Activated naive CD4-positive, alpha-beta T cell treated with anti-CD3 and anti-CD28 coated beads for 36 hours (primary cell): ENCODE measurements around the gene DSCAM. TPM values are rescaled to one million over a fixed set of nuclear protein-coding genes. Genes with fewer than 3 reads are reported as not detected.

Source experiments
- CTCF ChIA-PET: fragments of 350-600 bp; sonication (Branson Sonifier 250); formaldehyde crosslinking; loops from one replicate; lab custom pipeline; 2021; ENCODE audit warnings: antibody characterized with exemption; lab: Charles Lee
- DNase-seq: peaks from one replicate; pipeline ENCODE4 v3.0.0-alpha.2; 2020
- H3K27ac Mint-ChIP-seq: one replicate; pipeline ENCODE4 v1.8.0; 2021; ENCODE audit warnings: mild to moderate bottlenecking, mixed read lengths
- H3K27me3 Mint-ChIP-seq: one replicate; pipeline ENCODE4 v1.8.0; 2021; ENCODE audit warnings: low read depth, mixed read lengths
- H3K36me3 Mint-ChIP-seq: one replicate; pipeline ENCODE4 v1.8.0; 2021; ENCODE audit warnings: low read depth, mixed read lengths
- H3K4me1 Mint-ChIP-seq: one replicate; pipeline ENCODE4 v1.8.0; 2021; ENCODE audit warnings: low read depth, mixed read lengths
- H3K4me3 Mint-ChIP-seq: one replicate; pipeline ENCODE4 v1.8.0; 2021; ENCODE audit warnings: mild to moderate bottlenecking, moderate library complexity, mixed read lengths
- H3K9me3 Mint-ChIP-seq: one replicate; pipeline ENCODE4 v1.8.0; 2021; ENCODE audit warnings: mixed read lengths
- intact Hi-C: fragments of 100-400 bp; cut with micrococcal nuclease; formaldehyde crosslinking; loops from one replicate; pipeline ENCODE4 v1.15.1; 2023
- total RNA-seq, 2 experiments: library from RNA; stranded (reverse); gene quantifications; one replicate each; pipeline ENCODE4 v1.2.3, GENCODE V29; 2021

Gene DSCAM
- total RNA-seq, 2 experiments from 2014 or later, result not detected

- CTCF ChIA-PET, result interaction anchor here (0.6 to 1.0 kb wide), 2 partner anchors 39 to 40 kb away, joined by 3 read pairs; no protein-coding TSS in a partner anchor
- H3K4me3 Mint-ChIP-seq, result no peak overlapping the region
- no peak for DNase-seq
- no peaks in the 10 kb centered on the region for H3K9me3 Mint-ChIP-seq
- H3K36me3 Mint-ChIP-seq, result no peaks in the 10 kb centered on the region
- intact Hi-C loops, result no loop called here
- no peaks in the 10 kb centered on the region for H3K4me1 Mint-ChIP-seq
- H3K27ac Mint-ChIP-seq, result no peak overlapping the region
- H3K27me3 Mint-ChIP-seq, result no peaks in the 10 kb centered on the region
Measured at GRCh38 chr21:40425981-40426380, 421.0 kb downstream of the DSCAM start.

GRCh38 chr21:40422896-40423635, 423.9 kb downstream of the DSCAM start:
- intact Hi-C loops, result no loop called here
- Mint-ChIP-seq H3K27ac (no peak overlapping the region), H3K27me3 (no peaks in the 10 kb centered on the region), H3K4me1 (no peaks in the 10 kb centered on the region), H3K9me3 (peaks cover 11% of the 10 kb centered on the region), H3K36me3 (no peaks in the 10 kb centered on the region), H3K4me3 (no peak overlapping the region)
- CTCF ChIA-PET, result no interaction called here
- no peak for DNase-seq

- intact Hi-C loops, result no loop called here
- Mint-ChIP-seq H3K4me3 (no peak overlapping the region), H3K36me3 (no peaks in the 10 kb centered on the region), H3K27ac (no peak overlapping the region), H3K9me3 (peaks cover 12% of the 10 kb centered on the region), H3K27me3 (no peaks in the 10 kb centered on the region), H3K4me1 (no peaks in the 10 kb centered on the region)
- CTCF ChIA-PET, result interaction anchor here (0.5 kb wide), 1 partner anchor 465 kb away, joined by 4 read pairs; no protein-coding TSS in a partner anchor
- DNase-seq, result no peak
Measured at GRCh38 chr21:40421121-40421520, 425.8 kb downstream of the DSCAM start.

GRCh38 chr21:40416572-40416971, 430.4 kb downstream of the DSCAM start:
- no peaks in the 10 kb centered on the region for H3K36me3 Mint-ChIP-seq
- H3K27me3 Mint-ChIP-seq, result no peaks in the 10 kb centered on the region
- H3K9me3 Mint-ChIP-seq, result peaks cover 18% of the 10 kb centered on the region
- H3K4me3 Mint-ChIP-seq, result no peak overlapping the region
- intact Hi-C loops, result no loop called here
- DNase-seq, result no peak
- H3K4me1 Mint-ChIP-seq, result no peaks in the 10 kb centered on the region
- CTCF ChIA-PET, result interaction anchor here (0.6 kb wide), 2 partner anchors 31 to 391 kb away, joined by 3 to 4 read pairs; no protein-coding TSS in a partner anchor
- no peak overlapping the region for H3K27ac Mint-ChIP-seq

- intact Hi-C loops, result no loop called here
- CTCF ChIA-PET, result no interaction called here
- Mint-ChIP-seq H3K27me3 (peaks cover 1% of the 10 kb centered on the region), H3K36me3 (no peaks in the 10 kb centered on the region), H3K4me3 (no peak overlapping the region), H3K9me3 (peaks cover 5% of the 10 kb centered on the region), H3K27ac (no peak overlapping the region), H3K4me1 (no peaks in the 10 kb centered on the region)
- DNase-seq, result no peak
Measured at GRCh38 chr21:40408561-40408960, 438.4 kb downstream of the DSCAM start.

- intact Hi-C loops, result no loop called here
- no peak for DNase-seq
- CTCF ChIA-PET, result no interaction called here
- Mint-ChIP-seq H3K36me3 (no peaks in the 10 kb centered on the region), H3K4me1 (no peaks in the 10 kb centered on the region), H3K27me3 (peaks cover 1% of the 10 kb centered on the region), H3K9me3 (no peaks in the 10 kb centered on the region), H3K27ac (no peak overlapping the region), H3K4me3 (no peak overlapping the region)
Measured at GRCh38 chr21:40404396-40404800, 442.6 kb downstream of the DSCAM start.

GRCh38 chr21:40402884-40403582, 443.9 kb downstream of the DSCAM start:
- Mint-ChIP-seq H3K36me3 (no peaks in the 10 kb centered on the region), H3K9me3 (no peaks in the 10 kb centered on the region), H3K4me1 (no peaks in the 10 kb centered on the region)

DNA sequence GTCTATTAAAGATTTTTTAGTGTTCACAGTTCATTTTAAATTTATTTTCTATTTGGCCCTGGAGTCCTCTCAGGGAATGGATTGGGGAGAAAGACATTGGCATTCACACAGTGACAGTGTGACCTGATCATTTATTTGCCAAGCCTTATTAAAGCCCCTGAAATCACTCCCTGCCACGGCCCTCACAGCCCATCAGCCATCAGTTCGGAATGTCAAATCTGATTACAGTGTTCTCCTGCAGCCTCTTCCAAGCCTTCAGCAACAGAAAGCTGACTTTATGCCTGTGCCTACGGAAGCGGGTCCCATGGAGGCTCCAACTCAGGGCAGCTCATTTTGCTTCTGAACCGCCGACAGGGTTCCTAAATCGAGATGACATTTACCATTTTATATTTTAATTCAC, 451.2 kb downstream of the DSCAM start:
- no peaks in the 10 kb centered on the region for H3K36me3 Mint-ChIP-seq
- no peaks in the 10 kb centered on the region for H3K9me3 Mint-ChIP-seq
- no peak overlapping the region for H3K27ac Mint-ChIP-seq
- H3K4me3 Mint-ChIP-seq, result no peak overlapping the region
- CTCF ChIA-PET, result no interaction called here
- H3K4me1 Mint-ChIP-seq, result no peaks in the 10 kb centered on the region
- intact Hi-C loops, result no loop called here
- H3K27me3 Mint-ChIP-seq, result no peaks in the 10 kb centered on the region
- no peak for DNase-seq

More at GRCh38 chr21:40402884-40403582, 443.9 kb downstream of the DSCAM start:
- intact Hi-C loops, result no loop called here
- no peak for DNase-seq
- CTCF ChIA-PET, result no interaction called here
- Mint-ChIP-seq H3K4me3 (no peak overlapping the region), H3K27ac (no peak overlapping the region), H3K27me3 (no peaks in the 10 kb centered on the region)

GRCh38 chr21:40393066-40393465, 453.9 kb downstream of the DSCAM start:
- CTCF ChIA-PET, result no interaction called here
- no peak overlapping the region for H3K27ac Mint-ChIP-seq

GRCh38 chr21:40388046-40388445, 458.9 kb downstream of the DSCAM start:
- H3K36me3 Mint-ChIP-seq, result no peaks in the 10 kb centered on the region

More at GRCh38 chr21:40393066-40393465, 453.9 kb downstream of the DSCAM start:
- DNase-seq, result no peak
- Mint-ChIP-seq H3K4me1 (no peaks in the 10 kb centered on the region), H3K4me3 (no peak overlapping the region), H3K9me3 (no peaks in the 10 kb centered on the region), H3K27me3 (peaks cover 2% of the 10 kb centered on the region), H3K36me3 (no peaks in the 10 kb centered on the region)
- intact Hi-C loops, result no loop called here

DNA sequence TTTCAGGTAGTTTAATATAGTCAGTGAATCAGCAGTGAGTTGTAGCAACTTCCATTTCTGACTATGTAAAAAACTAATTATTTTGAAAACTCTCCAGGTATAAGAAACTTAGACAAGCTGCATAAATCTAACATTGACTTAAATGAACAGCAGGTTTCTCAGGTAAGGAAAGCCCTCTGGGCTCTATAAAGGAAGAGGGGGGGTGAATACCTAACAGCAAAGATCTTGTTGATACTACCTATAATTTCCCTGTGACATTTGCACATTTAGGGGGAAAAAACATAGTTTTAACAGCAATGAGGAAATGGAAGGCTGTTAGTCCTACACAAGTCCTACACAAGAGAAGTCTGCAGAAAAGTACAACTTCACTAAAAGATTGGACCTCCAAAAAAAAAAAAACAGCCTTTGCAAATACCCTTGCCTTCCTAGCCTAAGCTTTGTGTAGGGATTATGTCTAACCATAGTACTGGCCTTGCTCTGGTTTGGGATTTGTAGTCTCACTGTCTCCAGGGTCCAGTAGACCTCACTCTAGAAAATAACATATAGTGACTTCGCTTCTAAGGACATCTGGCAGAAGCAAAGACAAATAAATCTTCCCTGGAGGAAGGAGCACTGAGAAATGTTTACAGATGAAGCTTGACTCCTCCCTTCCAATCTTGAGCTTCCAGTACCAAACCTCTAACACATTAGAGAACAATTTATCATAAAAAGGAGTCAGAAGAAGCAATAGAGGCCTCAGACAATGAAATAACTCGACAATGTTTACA, 459.8 kb downstream of the DSCAM start:
- peaks cover 9% of the 10 kb centered on the region for H3K27me3 Mint-ChIP-seq
- H3K36me3 Mint-ChIP-seq, result no peaks in the 10 kb centered on the region
- no peak for DNase-seq
- H3K4me1 Mint-ChIP-seq, result no peaks in the 10 kb centered on the region
- H3K9me3 Mint-ChIP-seq, result no peaks in the 10 kb centered on the region
- intact Hi-C loops, result loop anchor here (2.0 kb wide), 1 partner anchor 242 kb away; no protein-coding TSS in a partner anchor
- CTCF ChIA-PET, result interaction anchor here (0.6 to 2.2 kb wide), 4 partner anchors 38 to 1715 kb away, joined by 3 to 10 read pairs (median 3); no protein-coding TSS in a partner anchor
- H3K4me3 Mint-ChIP-seq, result no peak overlapping the region
- H3K27ac Mint-ChIP-seq, result no peak overlapping the region

More at GRCh38 chr21:40388046-40388445, 458.9 kb downstream of the DSCAM start:
- Mint-ChIP-seq H3K9me3 (no peaks in the 10 kb centered on the region), H3K27me3 (peaks cover 9% of the 10 kb centered on the region), H3K27ac (no peak overlapping the region), H3K4me1 (no peaks in the 10 kb centered on the region), H3K4me3 (no peak overlapping the region)
- DNase-seq, result no peak
- intact Hi-C loops, result no loop called here
- CTCF ChIA-PET, result interaction anchor here (0.6 kb wide), 1 partner anchor 1716 kb away, joined by 3 read pairs; no protein-coding TSS in a partner anchor
